ENCODE results near the gene VWA1. TPM values are rescaled to one million over a fixed set of nuclear protein-coding genes. Genes with fewer than 3 reads are reported as not detected.

The VWA1 gene
- total and polyA plus RNA-seq, 2 experiments from 2014 or later: 7.2 to 31.5 TPM

DNA sequence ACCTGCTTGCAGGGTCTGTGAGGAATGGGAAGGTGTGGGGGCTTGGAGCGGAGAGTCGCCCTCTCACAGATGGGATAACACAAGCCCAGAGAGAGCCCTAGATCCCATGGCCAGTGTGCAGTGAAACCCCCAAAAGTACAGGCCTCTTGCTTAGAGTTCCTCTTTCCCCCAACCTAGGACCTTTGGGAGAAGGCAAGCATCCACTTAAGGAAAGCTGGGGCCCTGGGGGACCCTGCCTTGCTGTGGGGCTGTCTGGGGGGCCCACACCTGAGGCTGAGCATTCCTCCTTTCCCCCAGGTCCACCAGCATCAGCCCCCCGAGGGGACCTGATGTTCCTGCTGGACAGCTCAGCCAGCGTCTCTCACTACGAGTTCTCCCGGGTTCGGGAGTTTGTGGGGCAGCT is 1.1 kb downstream of the VWA1 start:
- peaks cover 4% of the 10 kb centered on the region; the same call in 2 of the 3 replicates for H3K36me3 Mint-ChIP-seq (ENCODE audit: low read depth)
- no peak for DNase-seq (ENCODE audit: low spot score)
- no peaks in the 10 kb centered on the region for H3K9me2 ChIP-seq (ENCODE audit: insufficient read depth)
- H3K27ac Mint-ChIP-seq: no peak overlapping the region
- no peaks in the 10 kb centered on the region for H3K27me3 ChIP-seq (ENCODE audit: insufficient read depth)
- H3K36me3 ChIP-seq (ENCODE audit: insufficient read depth): no peaks in the 10 kb centered on the region
- peaks cover 12% of the 10 kb centered on the region for H3K27me3 Mint-ChIP-seq (ENCODE audit: insufficient read depth, low read depth, poor library complexity)
- peaks cover 17% of the 10 kb centered on the region for H3F3A ChIP-seq (replicated peaks; ENCODE audit: low read depth)
- no peak for TF ChIP-seq EZH2 (IDR thresholded peaks at IDR 0.05; ENCODE audit: low read depth, unreplicated experiment)
- TF ChIP-seq, protein P1, sequence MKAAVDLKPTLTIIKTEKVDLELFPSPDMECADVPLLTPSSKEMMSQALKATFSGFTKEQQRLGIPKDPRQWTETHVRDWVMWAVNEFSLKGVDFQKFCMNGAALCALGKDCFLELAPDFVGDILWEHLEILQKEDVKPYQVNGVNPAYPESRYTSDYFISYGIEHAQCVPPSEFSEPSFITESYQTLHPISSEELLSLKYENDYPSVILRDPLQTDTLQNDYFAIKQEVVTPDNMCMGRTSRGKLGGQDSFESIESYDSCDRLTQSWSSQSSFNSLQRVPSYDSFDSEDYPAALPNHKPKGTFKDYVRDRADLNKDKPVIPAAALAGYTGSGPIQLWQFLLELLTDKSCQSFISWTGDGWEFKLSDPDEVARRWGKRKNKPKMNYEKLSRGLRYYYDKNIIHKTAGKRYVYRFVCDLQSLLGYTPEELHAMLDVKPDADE (IDR thresholded peaks at IDR 0.05): no peak
- TF ChIP-seq ZNF462 (CRISPR knock-in tag; IDR thresholded peaks at IDR 0.05): no peak
- no peak for TF ChIP-seq ZNF331 (CRISPR knock-in tag; IDR thresholded peaks at IDR 0.05; ENCODE audit: low read depth)
- TF ChIP-seq CREB1 (CRISPR knock-in tag; IDR thresholded peaks at IDR 0.05; ENCODE audit: low read depth): no peak
- TF ChIP-seq, protein P2, sequence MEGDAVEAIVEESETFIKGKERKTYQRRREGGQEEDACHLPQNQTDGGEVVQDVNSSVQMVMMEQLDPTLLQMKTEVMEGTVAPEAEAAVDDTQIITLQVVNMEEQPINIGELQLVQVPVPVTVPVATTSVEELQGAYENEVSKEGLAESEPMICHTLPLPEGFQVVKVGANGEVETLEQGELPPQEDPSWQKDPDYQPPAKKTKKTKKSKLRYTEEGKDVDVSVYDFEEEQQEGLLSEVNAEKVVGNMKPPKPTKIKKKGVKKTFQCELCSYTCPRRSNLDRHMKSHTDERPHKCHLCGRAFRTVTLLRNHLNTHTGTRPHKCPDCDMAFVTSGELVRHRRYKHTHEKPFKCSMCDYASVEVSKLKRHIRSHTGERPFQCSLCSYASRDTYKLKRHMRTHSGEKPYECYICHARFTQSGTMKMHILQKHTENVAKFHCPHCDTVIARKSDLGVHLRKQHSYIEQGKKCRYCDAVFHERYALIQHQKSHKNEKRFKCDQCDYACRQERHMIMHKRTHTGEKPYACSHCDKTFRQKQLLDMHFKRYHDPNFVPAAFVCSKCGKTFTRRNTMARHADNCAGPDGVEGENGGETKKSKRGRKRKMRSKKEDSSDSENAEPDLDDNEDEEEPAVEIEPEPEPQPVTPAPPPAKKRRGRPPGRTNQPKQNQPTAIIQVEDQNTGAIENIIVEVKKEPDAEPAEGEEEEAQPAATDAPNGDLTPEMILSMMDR (conservative IDR thresholded peaks at IDR 0.05; ENCODE audit: low read depth in 2 of 2): no peak
- no peak for TF ChIP-seq NANOG (IDR thresholded peaks at IDR 0.05; ENCODE audit: borderline replicate concordance)
- TF ChIP-seq JUNB (IDR thresholded peaks at IDR 0.05; ENCODE audit: unreplicated experiment): no peak
- TF ChIP-seq ZNF114 (CRISPR knock-in tag; IDR thresholded peaks at IDR 0.05): no peak
- no peak for TF ChIP-seq STAT1 (IDR thresholded peaks at IDR 0.05; ENCODE audit: unreplicated experiment)
- TF ChIP-seq POLR2AphosphoS5 (IDR thresholded peaks at IDR 0.05; ENCODE audit: low read depth): no peak
- no peak for TF ChIP-seq EZH2phosphoT487 (IDR thresholded peaks at IDR 0.05; ENCODE audit: unreplicated experiment)
- TF ChIP-seq, protein P3, sequence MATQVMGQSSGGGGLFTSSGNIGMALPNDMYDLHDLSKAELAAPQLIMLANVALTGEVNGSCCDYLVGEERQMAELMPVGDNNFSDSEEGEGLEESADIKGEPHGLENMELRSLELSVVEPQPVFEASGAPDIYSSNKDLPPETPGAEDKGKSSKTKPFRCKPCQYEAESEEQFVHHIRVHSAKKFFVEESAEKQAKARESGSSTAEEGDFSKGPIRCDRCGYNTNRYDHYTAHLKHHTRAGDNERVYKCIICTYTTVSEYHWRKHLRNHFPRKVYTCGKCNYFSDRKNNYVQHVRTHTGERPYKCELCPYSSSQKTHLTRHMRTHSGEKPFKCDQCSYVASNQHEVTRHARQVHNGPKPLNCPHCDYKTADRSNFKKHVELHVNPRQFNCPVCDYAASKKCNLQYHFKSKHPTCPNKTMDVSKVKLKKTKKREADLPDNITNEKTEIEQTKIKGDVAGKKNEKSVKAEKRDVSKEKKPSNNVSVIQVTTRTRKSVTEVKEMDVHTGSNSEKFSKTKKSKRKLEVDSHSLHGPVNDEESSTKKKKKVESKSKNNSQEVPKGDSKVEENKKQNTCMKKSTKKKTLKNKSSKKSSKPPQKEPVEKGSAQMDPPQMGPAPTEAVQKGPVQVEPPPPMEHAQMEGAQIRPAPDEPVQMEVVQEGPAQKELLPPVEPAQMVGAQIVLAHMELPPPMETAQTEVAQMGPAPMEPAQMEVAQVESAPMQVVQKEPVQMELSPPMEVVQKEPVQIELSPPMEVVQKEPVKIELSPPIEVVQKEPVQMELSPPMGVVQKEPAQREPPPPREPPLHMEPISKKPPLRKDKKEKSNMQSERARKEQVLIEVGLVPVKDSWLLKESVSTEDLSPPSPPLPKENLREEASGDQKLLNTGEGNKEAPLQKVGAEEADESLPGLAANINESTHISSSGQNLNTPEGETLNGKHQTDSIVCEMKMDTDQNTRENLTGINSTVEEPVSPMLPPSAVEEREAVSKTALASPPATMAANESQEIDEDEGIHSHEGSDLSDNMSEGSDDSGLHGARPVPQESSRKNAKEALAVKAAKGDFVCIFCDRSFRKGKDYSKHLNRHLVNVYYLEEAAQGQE (IDR thresholded peaks at IDR 0.05; ENCODE audit: unreplicated experiment): no peak
- H3K4me3 ChIP-seq: peak overlapping the region; percentile 68
- H3K4me2 ChIP-seq: peak overlapping the region; percentile 88
- ATAC-seq: no peak
- no peaks in the 10 kb centered on the region for H4K20me1 ChIP-seq (replicated peaks; ENCODE audit: insufficient read depth)
- H3K9me3 Mint-ChIP-seq: no peaks in the 10 kb centered on the region
- H3K79me2 ChIP-seq (replicated peaks; ENCODE audit: insufficient read depth): 0 out of 2 replicates have a peak, but pooled peaks cover 2% of the 10 kb centered on the region
- H3K4me1 ChIP-seq (ENCODE audit: insufficient read depth): peaks cover 26% of the 10 kb centered on the region
- H3K4me3 Mint-ChIP-seq: peak overlapping the region; percentile 83
- peaks cover 26% of the 10 kb centered on the region for H3K4me1 Mint-ChIP-seq
- no peak overlapping the region for H2AFZ ChIP-seq
- H3K27ac ChIP-seq (ENCODE audit: low read depth): no peak overlapping the region
